Measurements from ENCODE around the gene RADIL. TPM values are rescaled to one million over a fixed set of nuclear protein-coding genes. Genes with fewer than 3 reads are reported as not detected.

The RADIL gene
- total and polyA plus RNA-seq, 9 of the 15 experiments (the other 6 are each of a cell fraction or from before 2014, with no cell fraction given) = 0.06 to 8.1 (median 1.9) TPM; not detected in 1

DNA sequence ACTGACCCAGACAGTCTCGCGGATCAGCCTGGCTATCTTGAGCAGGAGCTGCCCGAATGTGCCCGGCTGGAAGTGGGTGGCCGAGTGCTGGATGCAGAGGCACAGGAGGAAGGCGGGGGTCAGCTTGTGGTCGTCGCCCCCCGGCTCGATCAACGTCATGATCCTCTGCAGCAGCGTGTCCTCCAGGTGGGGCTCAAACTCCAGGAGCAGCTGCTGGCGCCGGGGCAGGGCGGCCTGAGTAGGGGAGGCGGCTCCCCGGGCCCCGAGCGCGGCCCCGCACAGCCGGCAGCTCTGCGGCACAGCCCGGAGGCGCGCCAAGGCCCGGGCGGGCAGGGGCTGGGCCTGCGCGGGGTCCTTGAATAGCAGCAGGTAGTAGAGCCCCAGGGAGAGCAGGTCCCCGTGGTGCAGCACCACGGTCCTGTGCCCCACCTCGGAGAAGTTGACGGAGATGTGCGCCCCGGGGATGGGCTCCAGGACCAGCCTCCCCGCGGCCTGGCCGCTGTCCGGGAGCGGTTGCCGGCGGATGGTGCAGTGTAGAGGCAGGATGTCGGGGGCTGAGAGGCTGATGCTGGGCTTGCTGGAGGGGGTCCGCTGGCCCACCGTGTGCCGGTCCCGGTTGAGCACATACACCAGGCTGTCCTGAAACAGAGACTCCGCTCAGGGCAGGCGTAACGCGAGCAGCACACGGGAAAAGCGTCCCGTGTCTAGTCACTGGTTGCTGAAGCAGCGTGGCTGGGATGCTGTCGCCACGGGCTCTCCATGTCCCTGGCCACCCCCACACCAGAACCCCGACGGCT, 48.7 kb downstream of the RADIL start (continued):
- TF ChIP-seq, protein P1, sequence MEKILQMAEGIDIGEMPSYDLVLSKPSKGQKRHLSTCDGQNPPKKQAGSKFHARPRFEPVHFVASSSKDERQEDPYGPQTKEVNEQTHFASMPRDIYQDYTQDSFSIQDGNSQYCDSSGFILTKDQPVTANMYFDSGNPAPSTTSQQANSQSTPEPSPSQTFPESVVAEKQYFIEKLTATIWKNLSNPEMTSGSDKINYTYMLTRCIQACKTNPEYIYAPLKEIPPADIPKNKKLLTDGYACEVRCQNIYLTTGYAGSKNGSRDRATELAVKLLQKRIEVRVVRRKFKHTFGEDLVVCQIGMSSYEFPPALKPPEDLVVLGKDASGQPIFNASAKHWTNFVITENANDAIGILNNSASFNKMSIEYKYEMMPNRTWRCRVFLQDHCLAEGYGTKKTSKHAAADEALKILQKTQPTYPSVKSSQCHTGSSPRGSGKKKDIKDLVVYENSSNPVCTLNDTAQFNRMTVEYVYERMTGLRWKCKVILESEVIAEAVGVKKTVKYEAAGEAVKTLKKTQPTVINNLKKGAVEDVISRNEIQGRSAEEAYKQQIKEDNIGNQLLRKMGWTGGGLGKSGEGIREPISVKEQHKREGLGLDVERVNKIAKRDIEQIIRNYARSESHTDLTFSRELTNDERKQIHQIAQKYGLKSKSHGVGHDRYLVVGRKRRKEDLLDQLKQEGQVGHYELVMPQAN (IDR thresholded peaks at IDR 0.05; ENCODE audit: borderline replicate concordance) = no peak
- no peak for TF ChIP-seq SMAD2 (IDR thresholded peaks at IDR 0.05; ENCODE audit: low read depth, low read length)
- TF ChIP-seq, protein P2, sequence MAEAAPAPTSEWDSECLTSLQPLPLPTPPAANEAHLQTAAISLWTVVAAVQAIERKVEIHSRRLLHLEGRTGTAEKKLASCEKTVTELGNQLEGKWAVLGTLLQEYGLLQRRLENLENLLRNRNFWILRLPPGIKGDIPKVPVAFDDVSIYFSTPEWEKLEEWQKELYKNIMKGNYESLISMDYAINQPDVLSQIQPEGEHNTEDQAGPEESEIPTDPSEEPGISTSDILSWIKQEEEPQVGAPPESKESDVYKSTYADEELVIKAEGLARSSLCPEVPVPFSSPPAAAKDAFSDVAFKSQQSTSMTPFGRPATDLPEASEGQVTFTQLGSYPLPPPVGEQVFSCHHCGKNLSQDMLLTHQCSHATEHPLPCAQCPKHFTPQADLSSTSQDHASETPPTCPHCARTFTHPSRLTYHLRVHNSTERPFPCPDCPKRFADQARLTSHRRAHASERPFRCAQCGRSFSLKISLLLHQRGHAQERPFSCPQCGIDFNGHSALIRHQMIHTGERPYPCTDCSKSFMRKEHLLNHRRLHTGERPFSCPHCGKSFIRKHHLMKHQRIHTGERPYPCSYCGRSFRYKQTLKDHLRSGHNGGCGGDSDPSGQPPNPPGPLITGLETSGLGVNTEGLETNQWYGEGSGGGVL (CRISPR knock-in tag; IDR thresholded peaks at IDR 0.05) = no peak
- TF ChIP-seq ZNF224 (CRISPR knock-in tag; IDR thresholded peaks at IDR 0.05) = no peak
- no peak for TF ChIP-seq SMARCA4 (IDR thresholded peaks at IDR 0.05)
- no peak for TF ChIP-seq MYC (IDR thresholded peaks at IDR 0.05; ENCODE audit: low read depth, low read length)
- no peak for TF ChIP-seq MYC (CRISPR knock-in tag; IDR thresholded peaks at IDR 0.05; ENCODE audit: borderline replicate concordance, low read depth)
- TF ChIP-seq ARNT (IDR thresholded peaks at IDR 0.05) = no peak
- TF ChIP-seq ZNF121 (CRISPR knock-in tag; conservative IDR thresholded peaks at IDR 0.05) = no peak
- no peak for TF ChIP-seq STAT5A (IDR thresholded peaks at IDR 0.05; ENCODE audit: borderline replicate concordance, low read length)
- TF ChIP-seq NCOA6 (IDR thresholded peaks at IDR 0.05) = no peak
- TF ChIP-seq CEBPG (CRISPR knock-in tag; IDR thresholded peaks at IDR 0.05) = no peak
- TF ChIP-seq CEBPG (tag; conservative IDR thresholded peaks at IDR 0.05 in 1 of 2, IDR thresholded peaks at IDR 0.05 in 1 of 2) = no peak
- TF ChIP-seq, protein P3, sequence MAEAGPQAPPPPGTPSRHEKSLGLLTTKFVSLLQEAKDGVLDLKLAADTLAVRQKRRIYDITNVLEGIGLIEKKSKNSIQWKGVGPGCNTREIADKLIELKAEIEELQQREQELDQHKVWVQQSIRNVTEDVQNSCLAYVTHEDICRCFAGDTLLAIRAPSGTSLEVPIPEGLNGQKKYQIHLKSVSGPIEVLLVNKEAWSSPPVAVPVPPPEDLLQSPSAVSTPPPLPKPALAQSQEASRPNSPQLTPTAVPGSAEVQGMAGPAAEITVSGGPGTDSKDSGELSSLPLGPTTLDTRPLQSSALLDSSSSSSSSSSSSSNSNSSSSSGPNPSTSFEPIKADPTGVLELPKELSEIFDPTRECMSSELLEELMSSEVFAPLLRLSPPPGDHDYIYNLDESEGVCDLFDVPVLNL (CRISPR knock-in tag; IDR thresholded peaks at IDR 0.05; ENCODE audit: low read depth) = no peak
